ENCODE data around the gene LEFTY2.

- no peak for TF ChIP-seq CTCF (conservative IDR thresholded peaks at IDR 0.05)
- no peak for TF ChIP-seq ZFX (IDR thresholded peaks at IDR 0.05)
Measured at GRCh38 chr1:225906467-225906866, 34.6 kb downstream of the LEFTY2 start.

Data from C4-2B (cell line).